ENCODE data around the gene AP2M1. TPM values are rescaled to one million over a fixed set of nuclear protein-coding genes. Genes with fewer than 3 reads are reported as not detected.

AP2M1 gene
- total and polyA plus RNA-seq, 2 of the 13 experiments (the other 11 are each of a cell fraction or from before 2014, with no cell fraction given) = 126 to 146 TPM

DNA sequence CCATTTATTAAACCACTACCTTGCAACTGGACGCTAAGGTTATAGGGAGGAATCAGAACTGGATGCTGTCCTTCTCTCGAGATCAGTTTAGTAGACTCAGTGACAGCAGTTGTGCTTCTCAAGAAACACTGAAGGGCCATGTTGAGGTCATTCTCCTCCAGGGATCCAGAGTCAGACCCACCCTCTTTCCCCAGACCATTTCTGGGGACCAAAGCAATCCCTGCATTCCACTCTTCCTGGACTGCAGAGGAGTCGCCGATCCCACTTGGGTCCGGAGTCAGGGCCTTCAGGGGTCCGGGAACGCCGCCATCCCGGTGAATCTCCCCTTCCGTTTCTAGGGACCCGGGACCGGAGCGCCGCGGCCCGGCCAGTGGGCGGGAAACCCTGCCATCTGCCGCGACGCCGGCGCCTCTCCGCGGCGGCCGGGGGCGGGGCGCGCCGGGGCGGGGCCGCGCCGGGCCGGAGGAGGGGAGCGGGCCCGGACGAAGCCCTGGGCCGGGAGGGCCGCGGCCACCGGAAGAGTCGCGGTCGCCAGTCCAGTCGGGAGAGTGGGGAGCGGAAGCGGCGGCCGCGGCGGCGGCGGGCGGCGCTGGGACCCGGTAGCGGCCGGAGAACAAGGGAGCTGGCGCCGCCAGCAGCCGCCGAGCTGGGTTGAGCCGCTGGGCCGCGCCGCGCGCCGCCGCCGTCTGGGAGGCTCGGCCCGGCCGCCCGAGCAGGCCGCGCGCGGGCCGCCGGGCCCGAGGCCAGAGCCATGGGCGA is 19.6 kb upstream of the AP2M1 start, which contains the start of gene DVL3 (continued):
- TF ChIP-seq, protein P1, sequence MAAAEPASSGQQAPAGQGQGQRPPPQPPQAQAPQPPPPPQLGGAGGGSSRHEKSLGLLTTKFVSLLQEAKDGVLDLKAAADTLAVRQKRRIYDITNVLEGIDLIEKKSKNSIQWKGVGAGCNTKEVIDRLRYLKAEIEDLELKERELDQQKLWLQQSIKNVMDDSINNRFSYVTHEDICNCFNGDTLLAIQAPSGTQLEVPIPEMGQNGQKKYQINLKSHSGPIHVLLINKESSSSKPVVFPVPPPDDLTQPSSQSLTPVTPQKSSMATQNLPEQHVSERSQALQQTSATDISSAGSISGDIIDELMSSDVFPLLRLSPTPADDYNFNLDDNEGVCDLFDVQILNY (CRISPR knock-in tag; conservative IDR thresholded peaks at IDR 0.05) = no peak
- TF ChIP-seq POLR2A (IDR thresholded peaks at IDR 0.05; ENCODE audit: insufficient read depth in 1 of 2, low read depth in 2 of 2, low read length in 2 of 2) (peak in 1 of 2 experiments; percentile 60; a peak in 2 of 4 replicates), TEAD2 (CRISPR knock-in tag; IDR thresholded peaks at IDR 0.05) (no peak), HNRNPK (IDR thresholded peaks at IDR 0.05; ENCODE audit: low read depth, low read length, poor library complexity, severe bottlenecking) (no peak), ZNF839 (CRISPR knock-in tag; IDR thresholded peaks at IDR 0.05; ENCODE audit: borderline replicate concordance) (no peak), SMAD1 (CRISPR knock-in tag; IDR thresholded peaks at IDR 0.05; ENCODE audit: borderline replicate concordance, low read depth) (no peak), PHF8 (CRISPR knock-in tag; IDR thresholded peaks at IDR 0.05) (peak; percentile 10; the same call in 1 of the 2 replicates), PHF20 (CRISPR knock-in tag; IDR thresholded peaks at IDR 0.05) (0 out of 2 replicates have a peak, but pooled peaks have one; percentile 25), WIZ (CRISPR knock-in tag; IDR thresholded peaks at IDR 0.05) (no peak), ZNF121 (CRISPR knock-in tag; IDR thresholded peaks at IDR 0.05) (no peak), CBFB (CRISPR knock-in tag; IDR thresholded peaks at IDR 0.05) (no peak; the same call in 1 of the 2 replicates), NBN (conservative IDR thresholded peaks at IDR 0.05) (no peak), ZFP62 (CRISPR knock-in tag; IDR thresholded peaks at IDR 0.05) (no peak), GPN1 (CRISPR knock-in tag; IDR thresholded peaks at IDR 0.05; ENCODE audit: borderline replicate concordance) (no peak), ETV5 (CRISPR knock-in tag; IDR thresholded peaks at IDR 0.05; ENCODE audit: borderline replicate concordance) (peak; percentile 75), ZFP36L1 (CRISPR knock-in tag; IDR thresholded peaks at IDR 0.05) (no peak), KMT2B (CRISPR knock-in tag; IDR thresholded peaks at IDR 0.05) (no peak), ZNF547 (CRISPR knock-in tag; IDR thresholded peaks at IDR 0.05) (no peak), HHEX (CRISPR knock-in tag; IDR thresholded peaks at IDR 0.05) (no peak), HMG20B (CRISPR knock-in tag; conservative IDR thresholded peaks at IDR 0.05) (no peak)
- TF ChIP-seq, protein P2, sequence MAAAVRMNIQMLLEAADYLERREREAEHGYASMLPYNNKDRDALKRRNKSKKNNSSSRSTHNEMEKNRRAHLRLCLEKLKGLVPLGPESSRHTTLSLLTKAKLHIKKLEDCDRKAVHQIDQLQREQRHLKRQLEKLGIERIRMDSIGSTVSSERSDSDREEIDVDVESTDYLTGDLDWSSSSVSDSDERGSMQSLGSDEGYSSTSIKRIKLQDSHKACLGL (CRISPR knock-in tag; IDR thresholded peaks at IDR 0.05) = no peak
- TF ChIP-seq, protein P3, sequence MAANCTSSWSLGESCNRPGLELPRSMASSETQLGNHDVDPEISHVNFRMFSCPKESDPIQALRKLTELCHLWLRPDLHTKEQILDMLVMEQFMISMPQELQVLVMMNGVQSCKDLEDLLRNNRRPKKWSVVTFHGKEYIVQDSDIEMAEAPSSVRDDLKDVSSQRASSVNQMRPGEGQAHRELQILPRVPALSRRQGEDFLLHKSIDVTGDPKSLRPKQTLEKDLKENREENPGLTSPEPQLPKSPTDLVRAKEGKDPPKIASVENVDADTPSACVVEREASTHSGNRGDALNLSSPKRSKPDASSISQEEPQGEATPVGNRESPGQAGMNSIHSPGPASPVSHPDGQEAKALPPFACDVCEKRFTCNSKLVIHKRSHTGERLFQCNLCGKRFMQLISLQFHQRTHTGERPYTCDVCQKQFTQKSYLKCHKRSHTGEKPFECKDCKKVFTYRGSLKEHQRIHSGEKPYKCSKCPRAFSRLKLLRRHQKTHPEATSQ (CRISPR knock-in tag; IDR thresholded peaks at IDR 0.05; ENCODE audit: borderline replicate concordance) = no peak
- TF ChIP-seq, protein P4, sequence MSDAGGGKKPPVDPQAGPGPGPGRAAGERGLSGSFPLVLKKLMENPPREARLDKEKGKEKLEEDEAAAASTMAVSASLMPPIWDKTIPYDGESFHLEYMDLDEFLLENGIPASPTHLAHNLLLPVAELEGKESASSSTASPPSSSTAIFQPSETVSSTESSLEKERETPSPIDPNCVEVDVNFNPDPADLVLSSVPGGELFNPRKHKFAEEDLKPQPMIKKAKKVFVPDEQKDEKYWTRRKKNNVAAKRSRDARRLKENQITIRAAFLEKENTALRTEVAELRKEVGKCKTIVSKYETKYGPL (CRISPR knock-in tag; IDR thresholded peaks at IDR 0.05) = no peak
- TF ChIP-seq, protein P5, sequence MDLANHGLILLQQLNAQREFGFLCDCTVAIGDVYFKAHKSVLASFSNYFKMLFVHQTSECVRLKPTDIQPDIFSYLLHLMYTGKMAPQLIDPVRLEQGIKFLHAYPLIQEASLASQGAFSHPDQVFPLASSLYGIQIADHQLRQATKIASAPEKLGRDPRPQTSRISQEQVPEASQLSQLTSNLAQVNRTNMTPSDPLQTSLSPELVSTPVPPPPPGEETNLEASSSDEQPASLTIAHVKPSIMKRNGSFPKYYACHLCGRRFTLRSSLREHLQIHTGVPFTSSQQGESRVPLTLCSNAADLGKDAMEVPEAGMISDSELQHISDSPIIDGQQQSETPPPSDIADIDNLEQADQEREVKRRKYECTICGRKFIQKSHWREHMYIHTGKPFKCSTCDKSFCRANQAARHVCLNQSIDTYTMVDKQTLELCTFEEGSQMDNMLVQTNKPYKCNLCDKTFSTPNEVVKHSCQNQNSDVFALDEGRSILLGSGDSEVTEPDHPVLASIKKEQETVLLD (CRISPR knock-in tag; IDR thresholded peaks at IDR 0.05; ENCODE audit: low read depth) = peak; percentile 93
